ENCODE data around the gene TTLL5.

Gene TTLL5

DNA sequence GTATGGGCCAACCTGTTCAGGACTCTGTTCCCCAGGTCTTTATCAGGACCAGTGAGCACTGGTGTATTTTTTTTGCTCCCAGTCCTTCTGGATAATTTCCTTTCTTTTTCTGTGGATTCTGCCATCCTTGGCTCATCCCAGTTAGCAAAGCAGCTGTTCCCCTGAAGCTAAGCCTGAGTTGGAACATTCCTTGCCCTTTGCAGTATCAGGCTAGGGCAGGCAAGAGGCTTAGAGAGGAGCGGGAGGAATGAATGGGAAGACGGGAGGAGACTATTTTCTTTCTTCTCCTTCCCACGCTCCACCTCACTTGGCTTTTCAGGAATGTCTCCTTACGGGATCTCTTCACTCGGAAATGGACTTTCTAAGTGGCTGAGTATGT lies 29.6 kb upstream of the TTLL5 start:
- DNase-seq (ENCODE audit: low read depth): no peak
- TF ChIP-seq, protein P1, sequence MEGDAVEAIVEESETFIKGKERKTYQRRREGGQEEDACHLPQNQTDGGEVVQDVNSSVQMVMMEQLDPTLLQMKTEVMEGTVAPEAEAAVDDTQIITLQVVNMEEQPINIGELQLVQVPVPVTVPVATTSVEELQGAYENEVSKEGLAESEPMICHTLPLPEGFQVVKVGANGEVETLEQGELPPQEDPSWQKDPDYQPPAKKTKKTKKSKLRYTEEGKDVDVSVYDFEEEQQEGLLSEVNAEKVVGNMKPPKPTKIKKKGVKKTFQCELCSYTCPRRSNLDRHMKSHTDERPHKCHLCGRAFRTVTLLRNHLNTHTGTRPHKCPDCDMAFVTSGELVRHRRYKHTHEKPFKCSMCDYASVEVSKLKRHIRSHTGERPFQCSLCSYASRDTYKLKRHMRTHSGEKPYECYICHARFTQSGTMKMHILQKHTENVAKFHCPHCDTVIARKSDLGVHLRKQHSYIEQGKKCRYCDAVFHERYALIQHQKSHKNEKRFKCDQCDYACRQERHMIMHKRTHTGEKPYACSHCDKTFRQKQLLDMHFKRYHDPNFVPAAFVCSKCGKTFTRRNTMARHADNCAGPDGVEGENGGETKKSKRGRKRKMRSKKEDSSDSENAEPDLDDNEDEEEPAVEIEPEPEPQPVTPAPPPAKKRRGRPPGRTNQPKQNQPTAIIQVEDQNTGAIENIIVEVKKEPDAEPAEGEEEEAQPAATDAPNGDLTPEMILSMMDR (IDR thresholded peaks at IDR 0.05; ENCODE audit: insufficient read depth, low read depth, low read length, missing control alignments): no peak
- H3K4me3 ChIP-seq (ENCODE audit: low read length): no peak overlapping the region

DNA sequence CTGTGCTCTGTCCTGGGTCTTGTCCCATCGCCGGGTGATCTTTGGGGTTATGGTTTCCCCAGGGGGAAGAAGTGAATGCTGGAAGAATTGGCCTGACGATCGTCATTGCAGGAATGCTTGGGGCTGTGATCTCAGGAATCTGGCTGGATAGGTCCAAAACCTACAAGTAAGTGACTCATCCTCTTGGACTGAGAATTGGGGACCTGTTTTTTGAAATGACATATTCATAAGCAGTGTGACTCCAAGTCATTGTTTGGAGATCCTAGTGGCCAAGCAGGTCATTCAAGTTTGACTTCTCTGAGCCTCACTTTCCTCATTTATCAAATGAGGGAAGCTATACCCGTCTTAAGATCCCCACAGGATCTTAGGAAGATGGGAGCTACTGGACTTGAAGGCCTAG lies 26.2 kb upstream of the TTLL5 start:
- no peak overlapping the region for H3K4me3 ChIP-seq (ENCODE audit: low read length)
- DNase-seq (ENCODE audit: low read depth): peak; percentile 63
- TF ChIP-seq, protein P1 (IDR thresholded peaks at IDR 0.05; ENCODE audit: insufficient read depth, low read depth, low read length, missing control alignments): no peak

DNA sequence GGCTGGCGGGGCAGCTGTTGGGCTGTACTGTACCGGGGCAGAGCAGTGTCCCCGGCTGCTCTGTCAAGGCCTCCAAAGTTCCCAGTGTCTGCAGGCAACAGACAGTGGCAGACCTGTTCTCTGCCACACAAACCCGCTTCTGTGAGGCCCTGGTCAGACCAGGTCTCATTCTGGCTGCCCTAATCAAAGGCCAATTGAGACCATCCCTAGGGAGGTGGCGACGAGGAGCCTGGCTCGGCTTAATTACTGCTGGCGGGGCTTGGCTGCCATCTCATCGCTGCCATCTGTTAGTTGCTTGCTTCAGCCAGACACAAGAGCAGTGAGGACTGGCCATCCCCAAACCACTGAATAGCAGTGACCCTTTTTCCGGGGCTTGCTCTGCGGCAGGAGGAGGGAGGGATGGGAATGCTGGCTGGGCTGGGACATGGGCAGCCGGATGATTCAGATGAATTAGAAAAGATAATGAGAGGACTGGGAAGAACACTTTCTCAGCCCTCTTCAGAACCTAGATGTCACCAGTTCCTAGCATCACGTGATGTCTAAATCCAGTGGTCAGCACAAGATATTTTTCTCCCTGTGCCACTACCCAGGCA lies 24.9 kb upstream of the TTLL5 start:
- DNase-seq (ENCODE audit: low read depth): no peak
- TF ChIP-seq, protein P1 (IDR thresholded peaks at IDR 0.05; ENCODE audit: insufficient read depth, low read depth, low read length, missing control alignments): no peak
- H3K4me3 ChIP-seq (ENCODE audit: low read length): no peak overlapping the region

DNA sequence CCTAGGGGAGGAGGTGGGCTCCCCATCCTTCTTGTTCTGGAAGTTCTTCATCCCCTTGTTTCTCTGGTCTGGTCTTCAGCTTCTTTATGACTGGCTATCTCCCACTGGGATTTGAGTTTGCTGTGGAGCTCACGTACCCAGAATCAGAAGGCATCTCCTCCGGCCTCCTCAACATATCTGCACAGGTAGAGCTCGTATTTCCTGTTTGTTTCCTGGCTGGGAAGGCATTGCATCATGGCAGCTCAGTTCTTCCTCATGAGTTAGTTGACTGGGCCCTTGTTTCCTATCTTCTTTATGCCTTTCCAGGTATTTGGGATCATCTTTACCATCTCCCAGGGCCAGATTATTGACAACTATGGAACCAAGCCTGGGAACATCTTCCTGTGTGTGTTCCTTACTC lies 20.2 kb upstream of the TTLL5 start:
- TF ChIP-seq, protein P1 (IDR thresholded peaks at IDR 0.05; ENCODE audit: insufficient read depth, low read depth, low read length, missing control alignments): no peak
- DNase-seq (ENCODE audit: low read depth): peak; percentile 76
- H3K4me3 ChIP-seq (ENCODE audit: low read length): no peak overlapping the region

DNA sequence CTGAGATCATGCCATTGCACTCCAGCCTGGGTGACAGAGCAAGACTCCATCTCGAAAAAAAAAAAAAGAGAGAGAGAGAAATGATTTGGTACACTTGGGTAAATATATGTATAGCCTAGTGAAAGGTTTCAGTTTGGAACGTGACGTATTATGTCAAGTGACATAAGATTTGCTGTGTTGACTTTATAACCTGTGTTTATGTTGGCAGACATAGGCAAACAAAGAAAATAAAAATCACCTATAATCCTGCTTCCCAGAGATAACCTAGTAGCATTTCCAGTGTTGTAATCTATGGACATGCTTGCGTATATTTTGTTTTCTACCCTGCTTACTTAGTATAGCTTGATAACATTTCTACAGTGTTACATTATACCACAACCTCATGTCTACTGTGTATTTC lies 17.1 kb upstream of the TTLL5 start:
- no peak overlapping the region for H3K4me3 ChIP-seq (ENCODE audit: low read length)
- TF ChIP-seq, protein P1 (IDR thresholded peaks at IDR 0.05; ENCODE audit: insufficient read depth, low read depth, low read length, missing control alignments): no peak
- no peak for DNase-seq (ENCODE audit: low read depth)

DNA sequence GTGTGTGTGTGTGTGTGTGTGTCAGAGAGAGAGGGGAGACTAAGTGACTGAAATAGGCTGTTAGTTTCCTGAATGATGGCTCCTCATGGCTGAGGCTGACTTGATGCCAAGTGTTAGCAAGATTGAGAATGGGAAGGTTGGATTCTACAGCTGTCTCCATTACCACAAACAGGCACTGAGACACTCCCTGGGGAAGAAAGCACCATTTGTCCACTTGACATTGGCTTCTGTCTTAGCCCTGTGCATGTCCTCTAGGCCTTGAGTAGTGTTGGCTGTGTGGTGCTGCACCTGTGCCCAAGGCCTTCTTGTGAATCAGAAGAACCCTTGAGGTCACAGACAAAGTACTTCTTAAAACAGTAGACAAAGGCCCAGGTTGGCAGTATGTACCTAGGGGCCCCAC lies 16.0 kb upstream of the TTLL5 start:
- TF ChIP-seq, protein P1 (IDR thresholded peaks at IDR 0.05; ENCODE audit: insufficient read depth, low read depth, low read length, missing control alignments): no peak
- no peak for DNase-seq (ENCODE audit: low read depth)
- no peak overlapping the region for H3K4me3 ChIP-seq (ENCODE audit: low read length)

DNA sequence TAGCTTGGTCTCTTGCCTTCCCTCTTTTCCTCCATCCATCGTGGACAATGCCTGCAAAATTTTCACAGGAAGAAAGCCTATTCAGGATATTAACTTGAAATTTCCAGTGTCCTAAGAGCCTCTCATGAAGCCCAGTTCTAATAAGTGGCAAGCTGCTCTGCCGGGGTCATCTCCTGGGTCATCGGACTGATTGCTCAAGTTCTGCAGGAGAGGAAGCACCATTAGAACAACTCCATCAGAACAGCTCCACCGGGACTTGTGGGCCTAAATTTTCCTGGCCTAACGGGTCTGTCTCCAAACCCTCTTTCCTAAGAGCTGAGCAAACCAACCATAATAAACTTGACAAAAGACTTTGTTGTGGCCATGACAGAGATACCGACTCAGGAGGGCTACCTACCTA lies 14.3 kb upstream of the TTLL5 start:
- TF ChIP-seq, protein P1 (IDR thresholded peaks at IDR 0.05; ENCODE audit: insufficient read depth, low read depth, low read length, missing control alignments): no peak
- H3K4me3 ChIP-seq (ENCODE audit: low read length): no peak overlapping the region
- DNase-seq (ENCODE audit: low read depth): no peak
